Psoas muscle (tissue), 8 donors: ENCODE results near the gene ANK2. TPM values are rescaled to one million over a fixed set of nuclear protein-coding genes. Genes with fewer than 3 reads are reported as not detected.

ENCODE experiments used
- ATAC-seq, 4 donors: fragments of 200-7000 bp; cut with Tn5 transposase; one replicate each; pipeline ENCODE4 v1.9.1; 2020; ENCODE audit warnings: moderate library complexity in 3 of 4, mild to moderate bottlenecking in 2 of 4
- DNase-seq, 2 donors: peaks; one replicate each; pipeline ENCODE4 v3.0.0-alpha.2; 2020
- H3K27ac ChIP-seq: fragments of 200-600 bp; one replicate; pipeline ENCODE4 v1.8.0; 2022
- H3K27me3 ChIP-seq, 3 donors: fragments of 200-600 bp in 1 of 3; one replicate each; pipeline versions ENCODE4 v1.6.1 to v1.8.0; 2013 to 2022; ENCODE audit warnings: low read length in 2 of 3, mild to moderate bottlenecking in 2 of 3, moderate library complexity in 1 of 3; ENCODE audit not compliant: insufficient read depth in 3 of 3
- H3K36me3 ChIP-seq, 2 donors: fragments of 200-600 bp in 1 of 2; one replicate each; pipeline versions ENCODE4 v1.6.1 to v1.8.0; 2013 to 2022; ENCODE audit warnings: low read depth in 1 of 2, mild to moderate bottlenecking in 1 of 2, moderate library complexity in 1 of 2; ENCODE audit not compliant: insufficient read depth in 1 of 2
- H3K4me1 ChIP-seq: fragments of 200-600 bp; one replicate; pipeline ENCODE4 v1.8.0; 2022
- H3K4me3 ChIP-seq: fragments of 200-600 bp; one replicate; pipeline ENCODE4 v1.8.0; 2022; ENCODE audit warnings: mild to moderate bottlenecking
- H3K9me3 ChIP-seq: fragments of 200-600 bp; one replicate; pipeline ENCODE4 v1.8.0; 2022
- WGBS, 3 donors: extraction: QIAGEN DNeasy Blood & Tissue Kit; methylation state at CpG; one replicate each; pipeline versions ENCODE4 v1.1.6 to v1.1.7; 2013; 5-methylcytosine and 5-hydroxymethylcytosine counted together
- intact Hi-C, 2 donors: fragments of 100-400 bp; cut with DNase I; formaldehyde crosslinking; loops; one replicate each; pipeline versions ENCODE4 v1.11.0 to v1.14.2; 2022
- polyA plus RNA-seq, 3 donors: library from polyadenylated mRNA; stranded (reverse); fragments of 200-250 nt; gene quantifications; one replicate each; pipeline ENCODE4 v1.2.3, GENCODE V29; 2013
- total RNA-seq, 4 donors: library from RNA; stranded (reverse); fragmentation: NEBNext Ultra II Directional in 2 of 4; extraction: Animal tissue kit (Norgen Biotek cat#: 25700) in 2 of 4; gene quantifications; one replicate each; pipeline versions ENCODE4 v1.2.1 to v1.2.4, GENCODE V29; 2021 to 2023
- TF ChIP-seq, protein P1 (sequence below): fragments of 200-600 bp; IDR thresholded peaks from one replicate; pipeline ENCODE4 v1.8.0; 2022; ENCODE audit warnings: antibody characterized with exemption
- donor health status: healthy with polysubstance abuse.
- donor health status: DM: no; HTN: no; CAD: no; lungs with moderate emphysema.
- donor health status: Bipolar disorder and iron deficiency.
- donor health status: healthy.
- donor health status: DM: yes; HTN: yes; CAD: no.
- donor health status: DM: no; HTN: no; CAD: no.
- donor health status: DM: no; HTN: no; CAD: no.
- donor health status: DM: yes; HTN: yes; CAD: no.

ANK2 gene
- total and polyA plus RNA-seq, 7 donors: 14.1 to 153 (median 78.5) TPM

DNA sequence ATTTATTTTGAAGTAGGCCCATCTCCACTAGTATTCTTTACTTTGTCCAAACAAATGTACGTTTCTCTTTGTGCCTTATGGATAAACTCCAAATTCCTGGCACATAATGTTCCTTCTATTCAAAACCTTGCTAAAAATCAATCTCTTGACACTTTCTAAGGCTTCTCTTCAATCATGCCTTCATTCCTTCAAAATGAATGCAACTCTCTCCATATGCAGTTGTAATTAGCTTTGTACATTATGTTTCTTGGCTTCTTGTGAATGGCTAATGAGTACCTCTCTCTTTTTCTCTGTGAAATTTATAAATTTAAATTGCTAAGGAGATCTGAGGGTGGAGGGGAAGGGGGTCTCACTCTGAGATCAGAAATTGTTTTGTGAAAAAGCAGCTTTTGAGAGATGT lies 24.0 kb upstream of the ANK2 start:
- 74 to 94% (median 90%) methylated on average over 1 of the region's 1 CpG for WGBS, 3 donors
- no peaks in the 10 kb centered on the region for H3K27me3 ChIP-seq
- intact Hi-C loops: no loop called here
- TF ChIP-seq, protein P1, sequence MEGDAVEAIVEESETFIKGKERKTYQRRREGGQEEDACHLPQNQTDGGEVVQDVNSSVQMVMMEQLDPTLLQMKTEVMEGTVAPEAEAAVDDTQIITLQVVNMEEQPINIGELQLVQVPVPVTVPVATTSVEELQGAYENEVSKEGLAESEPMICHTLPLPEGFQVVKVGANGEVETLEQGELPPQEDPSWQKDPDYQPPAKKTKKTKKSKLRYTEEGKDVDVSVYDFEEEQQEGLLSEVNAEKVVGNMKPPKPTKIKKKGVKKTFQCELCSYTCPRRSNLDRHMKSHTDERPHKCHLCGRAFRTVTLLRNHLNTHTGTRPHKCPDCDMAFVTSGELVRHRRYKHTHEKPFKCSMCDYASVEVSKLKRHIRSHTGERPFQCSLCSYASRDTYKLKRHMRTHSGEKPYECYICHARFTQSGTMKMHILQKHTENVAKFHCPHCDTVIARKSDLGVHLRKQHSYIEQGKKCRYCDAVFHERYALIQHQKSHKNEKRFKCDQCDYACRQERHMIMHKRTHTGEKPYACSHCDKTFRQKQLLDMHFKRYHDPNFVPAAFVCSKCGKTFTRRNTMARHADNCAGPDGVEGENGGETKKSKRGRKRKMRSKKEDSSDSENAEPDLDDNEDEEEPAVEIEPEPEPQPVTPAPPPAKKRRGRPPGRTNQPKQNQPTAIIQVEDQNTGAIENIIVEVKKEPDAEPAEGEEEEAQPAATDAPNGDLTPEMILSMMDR: no peak
- H3K4me1 ChIP-seq: peaks cover 5% of the 10 kb centered on the region
- H3K9me3 ChIP-seq: no peaks in the 10 kb centered on the region
- no peak for DNase-seq
- no peaks in the 10 kb centered on the region for H3K36me3 ChIP-seq
- H3K4me3 ChIP-seq: no peak overlapping the region
- no peak for ATAC-seq
- no peak overlapping the region for H3K27ac ChIP-seq

DNA sequence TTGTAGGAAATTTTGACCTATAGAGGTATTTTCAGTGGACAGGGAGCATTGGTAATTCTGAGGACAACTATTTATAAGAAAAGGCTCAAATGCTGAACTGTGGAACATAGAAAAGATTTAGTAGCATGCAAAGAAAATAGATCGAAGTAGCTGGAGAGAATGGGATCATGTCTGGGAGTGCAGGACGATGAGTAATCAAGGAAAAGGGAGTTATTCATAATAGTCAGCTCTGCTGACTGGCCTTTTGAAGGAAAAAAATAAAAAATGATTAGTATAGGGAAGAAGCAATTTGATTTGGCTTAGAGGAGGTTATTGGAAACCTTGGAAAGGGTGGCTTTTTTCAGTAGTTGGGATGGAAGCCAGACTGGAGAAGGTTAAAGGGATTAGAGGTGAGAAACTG lies 22.9 kb upstream of the ANK2 start:
- ATAC-seq: no peak

DNA sequence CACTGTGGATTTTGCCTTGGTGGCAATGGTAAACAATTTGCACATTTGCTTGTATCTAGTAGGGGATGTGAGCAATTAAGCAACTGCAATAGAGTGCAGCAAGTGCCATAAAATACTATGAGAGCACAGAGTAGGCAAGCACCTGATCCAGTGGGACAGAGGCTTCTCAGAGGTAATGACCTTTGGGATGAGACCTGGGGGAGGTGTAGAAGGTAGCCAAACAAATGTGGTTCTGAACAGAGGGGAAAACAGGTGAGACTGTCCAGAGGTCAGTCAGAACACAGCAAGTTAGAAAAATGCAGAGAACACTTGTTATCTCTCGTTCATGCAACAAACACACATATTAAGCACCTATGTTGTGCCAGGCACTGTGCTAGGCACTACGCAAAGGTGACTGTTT lies 21.4 kb upstream of the ANK2 start:
- Histone ChIP-seq H3K27me3 (no peaks in the 10 kb centered on the region), H3K9me3 (no peaks in the 10 kb centered on the region), H3K4me3 (no peak overlapping the region), H3K4me1 (no peaks in the 10 kb centered on the region), H3K36me3 (no peaks in the 10 kb centered on the region), H3K27ac (no peak overlapping the region)
- no peak for ATAC-seq
- WGBS, 3 donors: 94 to 97% (median 94%) methylated on average over 2 of the region's 2 CpGs
- TF ChIP-seq, protein P1: no peak
- no peak for DNase-seq
- intact Hi-C loops: no loop called here

More for the DNA sequence above, 22.9 kb upstream of the ANK2 start:
- TF ChIP-seq, protein P1: no peak
- DNase-seq: no peak
- Histone ChIP-seq H3K4me1 (peaks cover 5% of the 10 kb centered on the region), H3K36me3 (no peaks in the 10 kb centered on the region), H3K27me3 (no peaks in the 10 kb centered on the region), H3K9me3 (no peaks in the 10 kb centered on the region), H3K27ac (no peak overlapping the region), H3K4me3 (no peak overlapping the region)
- WGBS, 3 donors: 80 to 89% (median 89%) methylated on average over 2 of the region's 2 CpGs
- intact Hi-C loops: no loop called here

DNA sequence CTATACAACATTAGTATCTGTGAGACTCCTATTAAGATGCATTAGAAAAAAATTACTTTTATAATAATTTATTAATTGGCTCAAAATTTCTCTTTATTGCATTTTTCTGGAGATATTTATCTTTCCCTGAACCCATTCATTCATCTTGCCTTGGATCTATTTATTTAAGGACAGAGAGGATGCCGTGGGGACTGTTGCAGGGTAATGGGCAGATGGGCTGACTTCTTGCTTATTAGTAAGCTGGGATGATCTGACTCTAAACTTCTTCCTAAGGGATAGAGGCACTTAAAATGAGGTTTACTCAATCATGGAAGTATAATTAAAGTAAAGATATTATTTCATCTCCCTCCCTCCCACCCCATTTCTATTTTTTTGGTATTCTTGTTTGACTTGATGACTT lies 18.2 kb upstream of the ANK2 start:
- H3K9me3 ChIP-seq: no peaks in the 10 kb centered on the region
- TF ChIP-seq, protein P1: no peak

DNA sequence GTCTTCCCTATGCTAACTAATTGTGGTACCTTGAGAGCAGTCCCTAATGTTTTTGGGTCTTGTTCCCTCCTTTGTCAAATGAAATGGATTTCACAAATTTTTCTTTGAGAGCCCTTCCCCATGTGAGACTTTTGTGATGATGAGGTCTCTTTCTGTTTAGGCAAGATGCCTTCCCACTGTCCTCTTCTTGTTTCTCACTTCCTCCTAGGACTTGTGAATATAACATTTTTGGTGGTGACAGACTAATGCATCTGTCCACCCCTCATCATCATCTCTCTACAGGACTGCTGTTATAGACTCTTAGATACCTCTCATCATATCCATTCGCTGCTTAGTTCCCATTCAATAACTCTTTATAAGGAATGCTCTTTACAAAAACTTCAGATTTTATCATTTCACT lies 8.7 kb upstream of the ANK2 start:
- Histone ChIP-seq H3K4me1 (no peaks in the 10 kb centered on the region), H3K4me3 (no peak overlapping the region), H3K36me3 (no peaks in the 10 kb centered on the region), H3K27me3 (no peaks in the 10 kb centered on the region), H3K27ac (no peak overlapping the region), H3K9me3 (peaks cover 5% of the 10 kb centered on the region)
- intact Hi-C loops: no loop called here
- no peak for DNase-seq
- TF ChIP-seq, protein P1: no peak
- ATAC-seq: no peak
- 85 to 93% (median 92%) methylated on average over 1 of the region's 1 CpG for WGBS, 3 donors

More for the DNA sequence above, 18.2 kb upstream of the ANK2 start:
- ATAC-seq (no peak), DNase-seq (no peak)
- H3K4me1 ChIP-seq: no peaks in the 10 kb centered on the region
- no peaks in the 10 kb centered on the region for H3K27me3 ChIP-seq
- intact Hi-C loops: no loop called here
- H3K27ac ChIP-seq: no peak overlapping the region
- H3K4me3 ChIP-seq: no peak overlapping the region
- 29 to 48% (median 43%) methylated on average over 1 of the region's 1 CpG for WGBS, 3 donors
- H3K36me3 ChIP-seq: no peaks in the 10 kb centered on the region
